Stimulated activated naive CD8-positive, alpha-beta T cell treated with anti-CD3 and anti-CD28 coated beads, Interleukin-15, Interleukin-2, amounts not matched to agents 100 ng/mL and 50 ng/mL, for 24 hours (primary cell): ENCODE results near the gene NAPEPLD.
"Not testable (repeated sequence)": the region's sequence is repeated elsewhere in the genome, so short reads cannot be mapped to it uniquely, and the experiment has no call there.

Experiments used
- H3K27ac Mint-ChIP-seq: one replicate; pipeline ENCODE4 v1.8.0; 2021; ENCODE audit warnings: mild to moderate bottlenecking, mixed read lengths
- H3K27me3 Mint-ChIP-seq: one replicate; pipeline ENCODE4 v1.8.0; 2021; ENCODE audit warnings: mixed read lengths
- H3K36me3 Mint-ChIP-seq: one replicate; pipeline ENCODE4 v1.8.0; 2021; ENCODE audit warnings: low read depth, mixed read lengths
- H3K4me1 Mint-ChIP-seq: one replicate; pipeline ENCODE4 v1.8.0; 2021; ENCODE audit warnings: low read depth, mixed read lengths
- H3K4me3 Mint-ChIP-seq: one replicate; pipeline ENCODE4 v1.8.0; 2021; ENCODE audit warnings: mild to moderate bottlenecking, mixed read lengths
- H3K9me3 Mint-ChIP-seq: one replicate; pipeline ENCODE4 v1.8.0; 2021; ENCODE audit warnings: mixed read lengths

Gene NAPEPLD

DNA sequence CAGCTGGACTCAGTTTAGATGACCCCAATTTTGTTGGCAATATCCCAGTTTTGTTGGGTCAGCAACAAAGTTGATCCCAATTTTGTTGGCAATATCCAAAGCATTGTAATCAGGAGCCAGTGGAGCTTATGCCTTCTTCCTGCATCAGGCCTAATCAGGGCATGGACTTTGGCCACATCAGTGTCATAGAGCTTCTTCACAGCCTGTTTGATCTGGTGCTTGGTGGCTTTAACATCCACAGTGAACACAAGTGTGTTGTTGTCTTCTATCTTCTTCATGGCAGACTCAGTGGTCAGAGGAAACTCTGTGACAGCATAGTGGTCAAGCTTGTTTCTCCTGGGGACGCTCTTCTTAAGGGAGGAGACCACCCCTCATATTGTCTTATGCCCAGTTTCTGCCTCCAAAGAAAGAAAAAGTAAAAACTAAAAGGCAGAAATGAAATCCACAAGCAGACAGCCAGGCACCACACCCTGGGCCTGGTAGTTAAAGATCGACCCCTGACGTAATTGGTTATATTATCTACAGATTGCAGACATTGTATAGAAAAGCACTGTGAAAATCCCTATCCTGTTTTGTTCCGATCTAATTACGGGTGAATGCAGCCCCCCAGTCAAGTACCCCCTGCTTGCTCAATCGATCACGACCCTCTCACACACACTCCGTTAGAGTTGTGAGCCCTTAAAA, 3.2 kb upstream of the NAPEPLD start:
- not testable (repeated sequence) for H3K27ac Mint-ChIP-seq, H3K36me3 Mint-ChIP-seq, H3K4me3 Mint-ChIP-seq, H3K27me3 Mint-ChIP-seq, H3K9me3 Mint-ChIP-seq
- H3K4me1 Mint-ChIP-seq: peaks cover 43% of the 10 kb centered on the region

DNA sequence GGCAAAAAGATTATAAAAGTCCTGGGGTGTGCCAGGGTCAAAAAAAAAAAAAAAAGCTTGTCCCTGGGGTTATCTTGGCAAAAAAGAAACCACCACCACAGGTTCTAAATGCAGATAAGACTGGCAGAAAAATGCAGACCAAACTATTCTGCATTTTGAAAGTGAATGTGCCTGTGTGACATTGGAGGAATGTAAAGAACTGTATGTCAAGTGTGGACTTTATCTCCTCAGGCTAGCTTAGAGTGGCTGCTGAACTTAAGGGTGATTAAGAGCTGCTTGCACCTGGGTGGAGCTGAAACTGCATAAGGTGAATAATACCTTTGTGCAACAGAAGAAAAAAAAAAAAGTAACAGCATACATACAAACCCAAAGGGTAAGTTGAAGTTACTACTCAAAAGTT, 1.3 kb upstream of the NAPEPLD start:
- H3K4me1 Mint-ChIP-seq: peaks cover 36% of the 10 kb centered on the region
- H3K27ac Mint-ChIP-seq: peak overlapping the region; percentile 96
- H3K36me3 Mint-ChIP-seq: peaks cover 9% of the 10 kb centered on the region
- no peaks in the 10 kb centered on the region for H3K9me3 Mint-ChIP-seq
- H3K4me3 Mint-ChIP-seq: peak overlapping the region; percentile 97
- peaks cover 4% of the 10 kb centered on the region for H3K27me3 Mint-ChIP-seq

DNA sequence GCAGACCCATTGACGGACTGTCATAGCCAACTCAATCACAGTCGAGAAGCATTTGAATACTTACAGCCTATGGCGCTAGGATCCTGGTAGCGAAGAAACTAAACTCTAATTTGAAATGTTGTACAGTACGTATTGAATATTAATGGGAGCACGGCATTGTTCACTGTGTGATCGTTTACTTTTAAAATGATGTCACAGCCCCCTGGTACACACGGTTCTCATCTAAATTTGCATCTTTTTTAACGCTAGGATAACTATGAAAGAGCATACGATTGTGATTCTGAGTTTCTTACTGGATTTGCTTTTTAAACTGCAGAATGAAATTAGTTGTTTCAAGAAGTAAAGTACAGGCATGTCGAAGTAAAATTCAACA, 895 bp upstream of the NAPEPLD start:
- peaks cover 4% of the 10 kb centered on the region for H3K27me3 Mint-ChIP-seq
- peak overlapping the region; percentile 97 for H3K4me3 Mint-ChIP-seq
- no peaks in the 10 kb centered on the region for H3K9me3 Mint-ChIP-seq
- peaks cover 35% of the 10 kb centered on the region for H3K4me1 Mint-ChIP-seq
- H3K36me3 Mint-ChIP-seq: peaks cover 9% of the 10 kb centered on the region
- H3K27ac Mint-ChIP-seq: peak overlapping the region; percentile 96

DNA sequence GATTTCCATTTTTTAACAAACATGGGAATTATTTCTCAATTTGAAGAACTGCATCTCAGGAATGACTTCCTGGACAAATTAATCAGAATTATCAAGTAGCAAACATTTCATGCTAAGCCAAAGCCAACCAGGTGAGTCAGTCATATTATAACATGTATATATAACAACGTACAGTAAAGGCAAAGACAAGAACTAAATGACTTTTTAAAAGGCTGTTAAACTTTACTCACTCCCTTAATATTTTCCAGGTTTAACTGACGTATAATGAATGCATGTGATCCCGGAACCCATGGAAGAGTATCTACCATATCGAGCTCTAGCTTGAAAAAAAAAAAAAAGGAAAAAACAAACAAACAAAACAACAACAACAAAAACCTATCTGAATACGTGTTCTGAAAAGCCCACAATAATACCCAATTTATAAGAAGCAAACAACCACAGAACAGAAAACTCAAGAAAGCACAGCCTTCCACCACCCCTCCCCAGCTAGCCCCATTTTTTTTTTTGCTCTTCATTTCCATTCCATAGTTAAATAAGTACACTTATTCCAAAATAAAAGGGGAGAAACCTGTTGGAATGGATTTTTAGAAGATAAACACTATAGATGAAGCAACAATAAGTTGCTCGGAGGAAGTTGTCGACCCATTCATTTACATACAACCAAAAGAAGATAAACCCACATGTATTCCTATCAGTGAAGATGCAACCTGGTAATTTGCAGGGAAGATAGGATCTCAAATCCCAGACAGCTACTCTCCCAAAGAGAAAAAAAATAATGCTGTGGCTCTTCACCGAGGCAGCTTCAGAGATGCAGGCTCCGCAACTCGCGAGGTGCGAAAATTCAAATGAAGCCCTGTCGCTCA, 537 bp downstream of the NAPEPLD start:
- peak overlapping the region; percentile 98 for H3K27ac Mint-ChIP-seq
- peak overlapping the region; percentile 97 for H3K4me3 Mint-ChIP-seq
- peaks cover 6% of the 10 kb centered on the region for H3K36me3 Mint-ChIP-seq
- H3K9me3 Mint-ChIP-seq: no peaks in the 10 kb centered on the region
- H3K27me3 Mint-ChIP-seq: peaks cover 3% of the 10 kb centered on the region
- peaks cover 35% of the 10 kb centered on the region for H3K4me1 Mint-ChIP-seq

DNA sequence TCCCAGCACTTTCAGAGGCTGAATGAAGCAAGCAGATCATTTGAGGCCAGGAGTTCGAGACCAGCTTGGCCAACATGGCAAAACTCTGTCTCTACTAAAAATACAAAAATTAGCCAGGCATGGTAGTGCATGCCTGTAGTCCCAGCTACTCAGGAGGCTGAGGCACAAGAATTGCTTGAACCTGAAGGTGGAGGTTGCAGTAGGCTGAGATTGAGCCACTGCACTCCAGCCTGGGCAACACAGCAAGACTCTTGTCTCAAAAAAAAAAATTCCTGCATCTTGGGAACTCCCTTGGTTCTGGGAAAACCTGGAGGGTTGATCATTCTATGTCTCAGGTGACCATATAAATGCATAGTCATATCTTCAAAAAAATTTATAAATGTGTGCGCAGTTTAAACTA, 4.1 kb downstream of the NAPEPLD start:
- Mint-ChIP-seq H3K36me3 (peaks cover 24% of the 10 kb centered on the region), H3K4me1 (peaks cover 27% of the 10 kb centered on the region)
- H3K27ac Mint-ChIP-seq, H3K4me3 Mint-ChIP-seq, H3K27me3 Mint-ChIP-seq, H3K9me3 Mint-ChIP-seq: not testable (repeated sequence)

DNA sequence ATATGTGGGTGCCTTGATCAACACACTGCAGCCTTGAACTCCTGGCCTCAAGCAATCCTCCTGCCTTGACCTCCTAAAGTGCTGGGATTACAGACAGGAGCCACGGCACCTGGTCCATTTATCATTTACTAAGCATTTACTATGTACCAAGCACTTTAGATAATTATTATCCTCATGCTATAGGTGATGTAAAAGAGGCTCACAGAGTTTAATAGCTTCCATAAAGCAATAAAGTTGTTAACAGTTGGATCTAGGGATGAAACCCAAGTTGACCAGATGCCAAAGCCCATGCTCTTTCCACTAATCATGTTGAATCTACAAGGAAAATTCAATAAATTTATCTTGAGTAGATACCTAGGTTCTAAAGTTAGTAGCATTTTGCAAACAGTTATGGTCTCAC, 5.0 kb downstream of the NAPEPLD start:
- H3K27me3 Mint-ChIP-seq: no peaks in the 10 kb centered on the region
- no peak overlapping the region for H3K27ac Mint-ChIP-seq
- peaks cover 22% of the 10 kb centered on the region for H3K4me1 Mint-ChIP-seq
- H3K9me3 Mint-ChIP-seq: no peaks in the 10 kb centered on the region
- H3K4me3 Mint-ChIP-seq: no peak overlapping the region
- H3K36me3 Mint-ChIP-seq: peaks cover 24% of the 10 kb centered on the region

DNA sequence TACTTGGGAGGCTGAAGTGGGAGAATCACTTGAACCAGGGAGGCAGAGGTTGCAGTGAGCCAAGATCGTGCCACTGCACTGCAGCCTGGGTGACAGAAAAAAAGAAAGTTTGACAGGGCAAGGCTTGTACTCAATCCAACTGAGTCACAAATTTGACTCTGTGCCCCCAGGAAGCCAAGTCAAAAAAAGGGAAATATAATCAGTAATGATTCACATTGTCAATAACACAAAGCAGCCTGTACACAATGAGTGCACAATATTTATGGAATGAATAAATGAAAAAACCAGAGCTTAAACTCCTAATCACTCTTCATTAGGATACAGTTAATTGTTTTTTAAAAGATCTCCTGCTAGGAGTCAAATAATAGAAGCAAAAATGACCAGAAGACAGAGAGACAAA, 6.4 kb downstream of the NAPEPLD start:
- Mint-ChIP-seq H3K27me3 (no peaks in the 10 kb centered on the region), H3K9me3 (no peaks in the 10 kb centered on the region), H3K4me1 (peaks cover 10% of the 10 kb centered on the region), H3K4me3 (no peak overlapping the region), H3K27ac (no peak overlapping the region), H3K36me3 (peaks cover 19% of the 10 kb centered on the region)

DNA sequence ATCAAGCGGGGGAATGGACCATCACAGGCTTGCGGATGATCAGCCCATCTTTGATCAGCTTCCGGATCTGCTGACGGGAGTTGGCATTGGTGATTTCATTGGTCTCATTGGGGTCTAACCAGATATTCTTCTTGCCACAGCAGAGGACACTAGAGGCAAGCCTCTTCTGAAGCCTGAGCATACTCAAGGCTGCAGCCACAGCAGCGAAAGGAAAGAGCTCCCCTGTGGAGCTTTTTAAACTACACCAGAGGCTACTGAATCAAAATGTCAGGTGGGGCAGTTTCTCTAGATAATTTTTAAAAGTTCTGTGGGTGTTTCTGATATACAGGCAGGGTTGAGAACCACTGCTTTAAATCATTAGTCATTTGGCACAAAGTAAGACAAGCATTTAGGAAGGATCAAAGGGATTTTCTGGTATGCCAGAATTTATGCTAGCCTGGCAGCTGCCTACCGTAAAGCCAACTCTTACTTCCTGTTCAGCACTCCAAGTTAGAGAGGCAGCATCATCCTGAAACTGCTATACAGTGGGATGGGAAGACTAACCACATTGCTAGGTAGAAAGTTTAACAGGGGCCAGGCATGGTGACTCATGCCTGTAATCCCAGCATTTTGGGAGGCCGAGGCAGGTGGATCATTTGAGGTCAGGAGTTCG, 7.0 kb downstream of the NAPEPLD start:
- Mint-ChIP-seq H3K4me3 (no peak overlapping the region), H3K9me3 (no peaks in the 10 kb centered on the region), H3K27me3 (no peaks in the 10 kb centered on the region), H3K27ac (no peak overlapping the region), H3K36me3 (peaks cover 19% of the 10 kb centered on the region), H3K4me1 (peaks cover 4% of the 10 kb centered on the region)

DNA sequence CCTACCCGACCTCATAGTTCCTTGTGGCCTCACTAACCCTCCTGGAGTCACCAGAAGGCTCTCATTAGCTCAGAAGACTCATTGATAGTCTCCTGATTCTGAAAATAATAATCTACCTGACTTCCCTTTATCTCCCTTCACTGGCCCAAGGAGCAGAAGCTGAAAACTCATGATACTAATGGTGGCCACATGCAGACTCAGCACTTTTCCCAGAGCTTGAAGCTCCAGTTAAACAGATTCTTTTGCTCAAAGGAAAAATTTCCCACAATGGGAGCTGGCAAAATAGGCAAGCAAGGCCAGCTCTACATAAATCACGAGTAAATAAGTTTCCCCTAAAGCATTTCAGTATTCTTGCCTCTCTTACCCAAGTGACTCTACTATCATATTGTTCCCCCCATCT, 8.2 kb downstream of the NAPEPLD start:
- no peaks in the 10 kb centered on the region for H3K9me3 Mint-ChIP-seq
- H3K27me3 Mint-ChIP-seq: no peaks in the 10 kb centered on the region
- peaks cover 19% of the 10 kb centered on the region for H3K36me3 Mint-ChIP-seq
- no peak overlapping the region for H3K27ac Mint-ChIP-seq
- peaks cover 4% of the 10 kb centered on the region for H3K4me1 Mint-ChIP-seq
- H3K4me3 Mint-ChIP-seq: no peak overlapping the region

DNA sequence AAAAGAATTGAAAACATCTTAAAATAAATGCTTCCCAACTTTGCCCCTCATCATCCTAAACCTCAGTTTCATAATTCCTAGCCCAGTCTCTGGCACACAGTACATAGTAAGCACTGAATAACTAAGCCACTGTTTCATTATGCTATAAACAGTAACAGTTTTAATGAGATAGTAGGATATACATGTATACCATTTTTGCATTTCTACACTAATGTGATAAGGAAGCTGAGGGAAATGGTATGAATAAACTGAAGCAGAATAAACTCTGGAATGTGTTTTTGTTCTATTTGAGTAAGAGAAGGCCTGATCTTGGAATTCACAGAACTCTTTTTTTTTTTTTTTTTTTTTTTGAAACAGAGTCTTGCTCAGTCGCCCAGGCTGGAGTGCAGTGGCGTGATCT, 8.8 kb downstream of the NAPEPLD start:
- Mint-ChIP-seq H3K27ac (no peak overlapping the region), H3K4me1 (peaks cover 4% of the 10 kb centered on the region), H3K36me3 (peaks cover 19% of the 10 kb centered on the region), H3K9me3 (no peaks in the 10 kb centered on the region), H3K27me3 (no peaks in the 10 kb centered on the region), H3K4me3 (no peak overlapping the region)

DNA sequence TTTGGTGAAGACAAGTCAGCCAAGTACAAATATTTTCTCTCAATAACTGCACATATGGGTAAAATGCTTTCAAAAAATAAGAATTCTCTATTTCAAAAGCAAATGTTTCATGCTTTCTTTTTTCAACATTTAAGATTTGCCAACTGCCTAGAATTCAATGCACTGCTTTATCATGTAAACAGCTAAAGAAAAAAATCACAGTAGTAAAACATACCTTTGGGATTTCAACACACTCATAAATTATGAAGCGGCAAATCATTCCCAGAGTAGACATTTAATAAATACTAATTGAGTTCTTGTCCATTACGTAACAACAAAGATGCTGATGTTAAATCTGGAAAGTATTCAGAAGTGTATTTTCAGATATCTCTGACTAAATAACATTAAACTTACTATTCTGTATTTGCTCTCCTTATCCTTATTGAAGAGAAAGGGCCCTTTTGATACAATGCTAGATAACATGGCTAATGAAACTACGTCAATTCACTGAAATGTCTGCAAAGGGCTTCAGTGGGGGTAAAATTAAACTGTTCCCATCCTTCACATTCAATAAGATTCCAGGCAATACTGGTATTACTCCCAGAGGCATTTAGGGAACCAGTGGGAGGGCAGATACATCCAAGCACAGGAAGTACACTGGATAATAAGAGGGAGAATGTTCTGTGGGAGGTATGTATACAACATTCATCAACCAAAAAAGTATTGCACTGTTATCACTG, 13.9 kb downstream of the NAPEPLD start:
- H3K27ac Mint-ChIP-seq: no peak overlapping the region
- no peaks in the 10 kb centered on the region for H3K27me3 Mint-ChIP-seq
- no peak overlapping the region for H3K4me3 Mint-ChIP-seq
- H3K4me1 Mint-ChIP-seq: peaks cover 5% of the 10 kb centered on the region
- H3K9me3 Mint-ChIP-seq: no peaks in the 10 kb centered on the region
- no peaks in the 10 kb centered on the region for H3K36me3 Mint-ChIP-seq

DNA sequence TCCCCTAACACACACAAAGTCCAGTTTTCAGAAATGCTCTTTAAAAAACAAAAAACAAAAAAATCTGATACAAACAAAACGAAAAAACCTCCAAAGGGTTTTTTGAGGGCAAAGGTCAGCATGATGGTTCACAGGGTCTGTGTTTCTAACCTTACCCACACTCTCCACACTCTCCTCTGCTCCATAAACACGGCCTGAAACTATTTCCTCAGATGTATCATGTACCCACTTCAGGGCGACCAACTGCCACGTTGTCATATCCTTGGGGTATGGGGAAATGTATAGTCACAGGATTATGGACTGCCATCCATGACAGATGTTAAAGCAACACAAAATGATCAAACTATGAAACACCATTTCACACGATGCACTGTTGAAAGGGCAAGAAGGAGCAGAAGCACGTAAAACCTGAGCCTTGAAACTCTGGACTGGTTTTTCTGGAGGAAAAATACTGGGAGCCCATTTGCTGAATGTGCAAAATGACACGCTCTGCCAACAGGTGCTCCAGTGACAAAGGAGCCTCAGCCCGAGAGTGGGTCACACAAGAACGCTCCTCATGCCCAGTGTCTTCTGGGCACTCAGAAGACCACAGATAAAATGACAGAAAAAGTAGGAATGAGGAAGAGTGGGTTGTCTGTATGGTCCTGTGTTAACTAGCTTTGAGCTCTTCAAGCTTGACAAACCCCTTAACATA, 15.8 kb downstream of the NAPEPLD start:
- no peaks in the 10 kb centered on the region for H3K9me3 Mint-ChIP-seq
- H3K4me3 Mint-ChIP-seq: no peak overlapping the region
- peaks cover 5% of the 10 kb centered on the region for H3K4me1 Mint-ChIP-seq
- no peak overlapping the region for H3K27ac Mint-ChIP-seq
- peaks cover 5% of the 10 kb centered on the region for H3K36me3 Mint-ChIP-seq
- no peaks in the 10 kb centered on the region for H3K27me3 Mint-ChIP-seq

DNA sequence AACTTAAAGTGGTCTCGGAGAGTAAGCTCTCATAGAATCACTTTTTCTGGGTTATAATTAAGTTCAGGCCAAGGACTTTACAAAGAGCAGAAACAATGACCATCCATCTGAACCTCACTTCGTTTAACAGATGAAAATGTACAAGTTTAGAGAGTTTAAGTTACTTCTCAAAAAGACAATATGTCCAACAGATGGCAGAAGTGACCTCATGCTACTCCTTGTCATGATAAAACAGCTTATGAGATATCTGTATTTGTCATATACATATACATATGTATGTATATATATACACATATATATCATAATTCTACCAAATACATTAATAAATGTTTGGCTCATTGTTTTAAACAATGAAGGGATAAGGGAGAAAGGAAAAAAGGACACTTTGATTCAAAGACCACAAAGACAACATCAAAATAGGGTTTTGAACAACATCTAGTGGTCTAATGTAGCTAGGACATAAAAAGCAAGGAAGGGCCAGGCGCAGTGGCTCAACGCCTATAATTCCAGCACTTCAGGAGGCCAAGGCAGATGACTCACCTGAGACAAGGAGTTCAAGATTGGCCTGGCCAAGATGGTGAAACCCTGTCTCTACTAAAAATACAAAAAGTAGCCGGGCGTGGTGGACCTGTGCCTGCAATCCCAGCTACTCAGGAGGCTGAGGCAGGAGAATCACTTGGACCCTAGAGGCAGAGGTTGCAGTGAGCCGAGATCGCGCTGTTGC, 17.8 kb downstream of the NAPEPLD start:
- Mint-ChIP-seq H3K4me1 (peaks cover 5% of the 10 kb centered on the region), H3K27me3 (no peaks in the 10 kb centered on the region), H3K36me3 (peaks cover 22% of the 10 kb centered on the region), H3K4me3 (no peak overlapping the region), H3K27ac (no peak overlapping the region), H3K9me3 (no peaks in the 10 kb centered on the region)
